Measurements from ENCODE around the gene KRTCAP2.

DNA sequence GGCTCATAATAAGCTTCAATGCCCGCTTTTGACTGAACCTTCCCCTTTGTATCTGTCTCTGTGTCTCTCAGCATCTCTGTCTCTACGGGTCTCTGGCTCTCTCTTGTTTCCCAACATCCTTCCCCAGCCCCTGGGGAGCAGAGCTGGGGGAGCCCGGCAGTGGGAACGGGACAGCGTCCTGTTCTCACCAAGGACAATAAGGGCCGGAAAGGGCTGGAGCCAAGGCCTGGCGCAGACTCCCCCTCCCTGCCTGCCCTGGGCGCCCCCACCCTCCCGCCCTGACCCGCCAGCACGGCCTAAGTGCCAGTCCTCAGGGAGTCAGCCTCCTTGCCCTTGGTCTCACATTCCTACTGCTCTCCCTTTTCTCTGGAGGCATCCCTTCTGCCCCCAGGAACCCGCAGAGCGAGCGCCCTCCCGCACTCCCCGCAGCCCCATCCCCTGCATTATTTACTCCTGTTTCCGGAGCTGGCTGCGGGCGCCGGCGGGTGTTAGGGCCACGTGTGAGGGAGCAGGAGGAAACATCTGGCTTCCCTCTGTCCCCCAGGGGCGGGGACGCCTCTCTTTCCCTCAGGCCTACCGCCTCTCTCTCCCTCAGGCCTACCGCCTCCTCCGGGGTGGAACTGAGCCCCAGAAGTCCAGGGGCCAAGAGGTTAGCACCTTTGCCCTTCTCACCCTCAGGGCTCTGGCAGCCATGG, 6.5 kb downstream of the KRTCAP2 start:
- TF ChIP-seq, protein P1, sequence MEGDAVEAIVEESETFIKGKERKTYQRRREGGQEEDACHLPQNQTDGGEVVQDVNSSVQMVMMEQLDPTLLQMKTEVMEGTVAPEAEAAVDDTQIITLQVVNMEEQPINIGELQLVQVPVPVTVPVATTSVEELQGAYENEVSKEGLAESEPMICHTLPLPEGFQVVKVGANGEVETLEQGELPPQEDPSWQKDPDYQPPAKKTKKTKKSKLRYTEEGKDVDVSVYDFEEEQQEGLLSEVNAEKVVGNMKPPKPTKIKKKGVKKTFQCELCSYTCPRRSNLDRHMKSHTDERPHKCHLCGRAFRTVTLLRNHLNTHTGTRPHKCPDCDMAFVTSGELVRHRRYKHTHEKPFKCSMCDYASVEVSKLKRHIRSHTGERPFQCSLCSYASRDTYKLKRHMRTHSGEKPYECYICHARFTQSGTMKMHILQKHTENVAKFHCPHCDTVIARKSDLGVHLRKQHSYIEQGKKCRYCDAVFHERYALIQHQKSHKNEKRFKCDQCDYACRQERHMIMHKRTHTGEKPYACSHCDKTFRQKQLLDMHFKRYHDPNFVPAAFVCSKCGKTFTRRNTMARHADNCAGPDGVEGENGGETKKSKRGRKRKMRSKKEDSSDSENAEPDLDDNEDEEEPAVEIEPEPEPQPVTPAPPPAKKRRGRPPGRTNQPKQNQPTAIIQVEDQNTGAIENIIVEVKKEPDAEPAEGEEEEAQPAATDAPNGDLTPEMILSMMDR (optimal IDR thresholded peaks at IDR 0.05 in 1 of 3, IDR thresholded peaks at IDR 0.05 in 1 of 3, conservative IDR thresholded peaks at IDR 0.05 in 1 of 3; ENCODE audit: extremely low read depth in 1 of 3, insufficient read depth in 2 of 3, low read length in 3 of 3), result no peak
- TF ChIP-seq EZH2 (IDR thresholded peaks at IDR 0.05; ENCODE audit: low read length), result no peak

All from keratinocyte (primary cell).